PC-9 (cell line): ENCODE data around the gene SPOCK2.

Experiments
- CTCF ChIP-seq: fragments of 200-600 bp; sonication (generic); conservative IDR thresholded peaks from 2 replicates; pipeline ENCODE4 v1.6.1; 2017; ENCODE audit warnings: mixed run types, antibody characterized with exemption, mild to moderate bottlenecking, moderate library complexity
- EZH2 ChIP-seq: fragments of 200-600 bp; sonication (generic); IDR thresholded peaks from 2 replicates; pipeline ENCODE4 v1.8.0; 2017; ENCODE audit warnings: antibody characterized with exemption, low read depth

- TF ChIP-seq CTCF (no peak), EZH2 (no peak)
Observed at GRCh38 chr10:72056932-72057751, 31.2 kb downstream of the SPOCK2 start.
